ENCODE measurements around the gene FAM163B.

The FAM163B gene

GRCh38 chr9:133539991-133540697 lies 69.0 kb downstream of the FAM163B start:
- peak; percentile 64 to 73 (median 66) for DNase-seq

- peak; percentile 28 to 49 (median 37) for DNase-seq
Observed at GRCh38 chr9:133538851-133539833, 70.0 kb downstream of the FAM163B start.

GRCh38 chr9:133538176-133538575 lies 71.0 kb downstream of the FAM163B start:
- DNase-seq, result no peak

GRCh38 chr9:133537257-133537656 lies 71.9 kb downstream of the FAM163B start:
- DNase-seq, result no peak

GRCh38 chr9:133536536-133536935 lies 72.7 kb downstream of the FAM163B start:
- DNase-seq, result no peak

- no peak for DNase-seq
Observed at GRCh38 chr9:133536080-133536479, 73.1 kb downstream of the FAM163B start.

GRCh38 chr9:133535306-133535877 lies 73.8 kb downstream of the FAM163B start:
- DNase-seq, result no peak

GRCh38 chr9:133534346-133535291 lies 74.6 kb downstream of the FAM163B start, which contains the start of gene ADAMTSL2:
Gene ADAMTSL2, plus strand, starts transcription at chr9:133534704. Its CDS starts 2,009 bp downstream, at chr9:133536713.
- peak in 2 of 3 donors; percentile 25 to 33 for DNase-seq

- no peak for DNase-seq
Observed at GRCh38 chr9:133533857-133534256, 75.3 kb downstream of the FAM163B start.

- peak; percentile 39 to 76 (median 60) for DNase-seq
Observed at GRCh38 chr9:133532937-133533668, 76.1 kb downstream of the FAM163B start.

- no peak for DNase-seq
Observed at GRCh38 chr9:133531293-133531692, 77.9 kb downstream of the FAM163B start.

- DNase-seq, result no peak
Observed at GRCh38 chr9:133529874-133530273, 79.3 kb downstream of the FAM163B start.

GRCh38 chr9:133529457-133529856 lies 79.7 kb downstream of the FAM163B start:
- DNase-seq, result no peak

GRCh38 chr9:133528876-133529241 lies 80.3 kb downstream of the FAM163B start:
- DNase-seq, result no peak

GRCh38 chr9:133528001-133528875 lies 81.0 kb downstream of the FAM163B start:
- no peak for DNase-seq

- DNase-seq, result no peak
Observed at GRCh38 chr9:133527444-133527920, 81.7 kb downstream of the FAM163B start.
